Spleen (tissue), 11 donors: ENCODE data around the gene TYR. TPM values are rescaled to one million over a fixed set of nuclear protein-coding genes. Genes with fewer than 3 reads are reported as not detected.

Experiments
- DNase-seq: peaks from one replicate; pipeline ENCODE4 v3.0.0-alpha.2; 2020
- H3K27ac ChIP-seq, 8 donors: fragments of 200-600 bp; sonication (generic) in 7 of 8; 1 replicate in 4 of 8; 2 replicates in 4 of 8; pipeline versions ENCODE4 v1.5.0 to v1.8.0; 2016 to 2021; ENCODE audit warnings: inconsistent platforms in 4 of 8, mild to moderate bottlenecking in 4 of 8, moderate library complexity in 1 of 8
- H3K27me3 ChIP-seq, 7 donors: fragments of 200-600 bp; sonication (generic) in 6 of 7; replicated peaks in 1 of 7; 1 replicate in 4 of 7; 2 replicates in 3 of 7; pipeline versions ENCODE4 v1.5.0 to v1.8.0; 2016 to 2021; ENCODE audit warnings: inconsistent platforms in 3 of 7, mild to moderate bottlenecking in 1 of 7
- H3K36me3 ChIP-seq, 6 donors: fragments of 200-600 bp; sonication (generic) in 5 of 6; 1 replicate in 4 of 6; 2 replicates in 2 of 6; pipeline versions ENCODE4 v1.5.0 to v1.8.0; 2016 to 2021; ENCODE audit warnings: inconsistent platforms in 2 of 6
- H3K4me1 ChIP-seq, 6 donors: fragments of 200-600 bp; sonication (generic) in 5 of 6; 1 replicate in 3 of 6; 2 replicates in 3 of 6; pipeline versions ENCODE4 v1.5.0 to v1.8.0; 2016 to 2021; ENCODE audit warnings: inconsistent platforms in 3 of 6
- H3K4me3 ChIP-seq, 8 donors: fragments of 200-600 bp; sonication (generic) in 7 of 8; 1 replicate in 4 of 8; 2 replicates in 4 of 8; pipeline versions ENCODE4 v1.5.0 to v1.8.0; 2016 to 2021; ENCODE audit warnings: inconsistent platforms in 4 of 8, mild to moderate bottlenecking in 4 of 8, moderate library complexity in 2 of 8
- H3K9me3 ChIP-seq, 8 donors: fragments of 200-600 bp; sonication (generic) in 7 of 8; 1 replicate in 4 of 8; 2 replicates in 4 of 8; pipeline versions ENCODE4 v1.5.0 to v1.8.0; 2016 to 2021; ENCODE audit warnings: inconsistent platforms in 4 of 8
- CTCF ChIP-seq, 11 experiments: fragments of 200-600 bp in 7 of 11; fragments of 450-650 bp in 4 of 11; sonication (generic) in 4 of 11; IDR thresholded peaks in 8 of 11; conservative IDR thresholded peaks in 3 of 11; 1 replicate in 7 of 11; 2 replicates in 4 of 11; pipeline versions ENCODE4 v1.4.0 to v1.8.0; 2016 to 2021; ENCODE audit warnings: antibody characterized with exemption in 11 of 11, inconsistent platforms in 4 of 11, mild to moderate bottlenecking in 1 of 11
- POLR2A ChIP-seq, 3 donors: fragments of 450-650 bp; IDR thresholded peaks; one replicate each; pipeline ENCODE4 v1.5.1; 2017; ENCODE audit warnings: antibody characterized with exemption in 3 of 3, mild to moderate bottlenecking in 1 of 3
- POLR2AphosphoS5 ChIP-seq, 3 donors: sonication (generic); formaldehyde crosslinking; IDR thresholded peaks; one replicate each; pipeline ENCODE4 v1.5.1; 2017; ENCODE audit warnings: antibody characterized with exemption in 3 of 3
- WGBS, 5 donors: extraction: QIAGEN DNeasy Blood & Tissue Kit in 3 of 5; methylation state at CpG; one replicate each; pipeline versions ENCODE4 v1.1.5 to v1.1.7; 2013 to 2018; 5-methylcytosine and 5-hydroxymethylcytosine counted together
- intact Hi-C: fragments of 100-400 bp; cut with DNase I; formaldehyde crosslinking; loops from one replicate; pipeline ENCODE4 v1.15.0; 2023; ENCODE audit warnings: low total_unique reads
- polyA plus RNA-seq, 3 donors: library from polyadenylated mRNA; stranded (reverse); fragments of 200-250 nt; gene quantifications; one replicate each; pipeline ENCODE4 v1.2.1, GENCODE V29; 2013
- total RNA-seq, 7 donors: library from RNA; depleted of rRNA in 3 of 7; stranded (reverse); fragments of >200 nt in 3 of 7; fragmentation: NEBNext Ultra II Directional in 4 of 7; extraction: Animal tissue kit (Norgen Biotek cat#: 25700) in 4 of 7; gene quantifications; one replicate each; pipeline versions ENCODE4 v1.1.0 to v1.2.1, GENCODE V29; 2016 to 2021
- donor health status: healthy with polysubstance abuse.
- donor health status: DM: no; HTN: no; CAD: no; lungs with moderate emphysema.
- donor health status: DM: no; HTN: no; CAD: no.
- donor health status: Bipolar disorder and iron deficiency.
- donor health status: healthy.
- donor health status: DM: no; HTN: no; CAD: no.
- donor health status: DM: yes; HTN: yes; CAD: no.

TYR gene
- total and polyA plus RNA-seq, 10 donors: not detected

- no peaks in the 10 kb centered on the region for H3K9me3 ChIP-seq
- no peak for DNase-seq
- H3K4me1 ChIP-seq: no peaks in the 10 kb centered on the region
- WGBS, 5 donors: 86 to 94% (median 88%) methylated on average over 3 of the region's 3 CpGs
- no peak overlapping the region for H3K4me3 ChIP-seq
- H3K36me3 ChIP-seq: no peaks in the 10 kb centered on the region
- TF ChIP-seq POLR2AphosphoS5 (IDR thresholded peaks at IDR 0.05) (no peak), CTCF (IDR thresholded peaks at IDR 0.05 in 8 of 11, conservative IDR thresholded peaks at IDR 0.05 in 3 of 11) (no peak), POLR2A (IDR thresholded peaks at IDR 0.05) (no peak)
- no peak overlapping the region for H3K27ac ChIP-seq
- H3K27me3 ChIP-seq: no peaks in the 10 kb centered on the region
- intact Hi-C loops: no loop called here
Observed at GRCh38 chr11:89161949-89162348, 15.7 kb upstream of the TYR start.

GRCh38 chr11:89163686-89164085, 14.0 kb upstream of the TYR start:
- 47 to 64% (median 52%) methylated on average over 3 of the region's 3 CpGs for WGBS, 5 donors
- Histone ChIP-seq H3K9me3 (no peaks in the 10 kb centered on the region), H3K27ac (no peak overlapping the region), H3K4me1 (no peaks in the 10 kb centered on the region), H3K27me3 (no peaks in the 10 kb centered on the region), H3K4me3 (no peak overlapping the region), H3K36me3 (no peaks in the 10 kb centered on the region)
- no peak for TF ChIP-seq POLR2A (IDR thresholded peaks at IDR 0.05)
- TF ChIP-seq POLR2AphosphoS5 (IDR thresholded peaks at IDR 0.05): no peak
- no peak for DNase-seq
- intact Hi-C loops: no loop called here

GRCh38 chr11:89168396-89168795, 9.3 kb upstream of the TYR start:
- intact Hi-C loops: no loop called here
- 28 to 67% (median 59%) methylated on average over 3 of the region's 3 CpGs for WGBS, 5 donors
- H3K36me3 ChIP-seq: no peaks in the 10 kb centered on the region
- TF ChIP-seq POLR2AphosphoS5 (IDR thresholded peaks at IDR 0.05) (no peak), CTCF (IDR thresholded peaks at IDR 0.05 in 8 of 11, conservative IDR thresholded peaks at IDR 0.05 in 3 of 11) (no peak), POLR2A (IDR thresholded peaks at IDR 0.05) (no peak)
- no peaks in the 10 kb centered on the region for H3K9me3 ChIP-seq
- H3K27ac ChIP-seq: no peak overlapping the region
- H3K4me1 ChIP-seq: no peaks in the 10 kb centered on the region
- H3K27me3 ChIP-seq: no peaks in the 10 kb centered on the region
- DNase-seq: no peak
- no peak overlapping the region for H3K4me3 ChIP-seq

- no peak overlapping the region for H3K4me3 ChIP-seq
- H3K36me3 ChIP-seq: no peaks in the 10 kb centered on the region
- 73 to 83% (median 79%) methylated on average over 2 of the region's 2 CpGs for WGBS, 5 donors
- no peak overlapping the region for H3K27ac ChIP-seq
- no peaks in the 10 kb centered on the region for H3K27me3 ChIP-seq
- intact Hi-C loops: no loop called here
- no peaks in the 10 kb centered on the region for H3K9me3 ChIP-seq
- no peak for DNase-seq
- no peaks in the 10 kb centered on the region for H3K4me1 ChIP-seq
- TF ChIP-seq CTCF (IDR thresholded peaks at IDR 0.05 in 8 of 11, conservative IDR thresholded peaks at IDR 0.05 in 3 of 11) (no peak), POLR2A (IDR thresholded peaks at IDR 0.05) (no peak), POLR2AphosphoS5 (IDR thresholded peaks at IDR 0.05) (no peak)
Observed at GRCh38 chr11:89175796-89176195, 1.9 kb upstream of the TYR start.

- 73 to 84% (median 84%) methylated on average over 2 of the region's 2 CpGs for WGBS, 5 donors
- intact Hi-C loops: no loop called here
Observed at GRCh38 chr11:89176938-89177337, 737 bp upstream of the TYR start.

More at GRCh38 chr11:89176938-89177337, 737 bp upstream of the TYR start:
- Histone ChIP-seq H3K4me1 (no peaks in the 10 kb centered on the region), H3K27ac (no peak overlapping the region), H3K4me3 (no peak overlapping the region), H3K36me3 (no peaks in the 10 kb centered on the region), H3K9me3 (no peaks in the 10 kb centered on the region), H3K27me3 (no peaks in the 10 kb centered on the region)
- DNase-seq: no peak
- no peak for TF ChIP-seq POLR2A (IDR thresholded peaks at IDR 0.05)
- TF ChIP-seq CTCF (IDR thresholded peaks at IDR 0.05 in 8 of 11, conservative IDR thresholded peaks at IDR 0.05 in 3 of 11): no peak
- no peak for TF ChIP-seq POLR2AphosphoS5 (IDR thresholded peaks at IDR 0.05)
